Coronary artery (tissue), 2 donors: Measurements from ENCODE around the gene TSEN34.
"Not testable (repeated sequence)": the region's sequence is repeated elsewhere in the genome, so short reads cannot be mapped to it uniquely, and the experiment has no call there.

ENCODE experiments used
- DNase-seq: peaks from one replicate; pipeline ENCODE4 v3.0.0-alpha.2; 2017; ENCODE audit warnings: low spot score
- H3K27ac ChIP-seq, 2 donors: fragments of 200-600 bp; sonication (generic); one replicate each; pipeline ENCODE4 v1.5.1; 2016 to 2019
- H3K4me3 ChIP-seq: fragments of 200-600 bp; sonication (generic); 2 replicates; pipeline ENCODE4 v1.5.1; 2016; ENCODE audit warnings: mild to moderate bottlenecking, moderate library complexity
- TF ChIP-seq, protein P1 (sequence below): fragments of 200-600 bp; sonication (generic); IDR thresholded peaks from one replicate; pipeline ENCODE4 v1.5.1; 2019; ENCODE audit warnings: antibody characterized with exemption

TSEN34 gene

DNA sequence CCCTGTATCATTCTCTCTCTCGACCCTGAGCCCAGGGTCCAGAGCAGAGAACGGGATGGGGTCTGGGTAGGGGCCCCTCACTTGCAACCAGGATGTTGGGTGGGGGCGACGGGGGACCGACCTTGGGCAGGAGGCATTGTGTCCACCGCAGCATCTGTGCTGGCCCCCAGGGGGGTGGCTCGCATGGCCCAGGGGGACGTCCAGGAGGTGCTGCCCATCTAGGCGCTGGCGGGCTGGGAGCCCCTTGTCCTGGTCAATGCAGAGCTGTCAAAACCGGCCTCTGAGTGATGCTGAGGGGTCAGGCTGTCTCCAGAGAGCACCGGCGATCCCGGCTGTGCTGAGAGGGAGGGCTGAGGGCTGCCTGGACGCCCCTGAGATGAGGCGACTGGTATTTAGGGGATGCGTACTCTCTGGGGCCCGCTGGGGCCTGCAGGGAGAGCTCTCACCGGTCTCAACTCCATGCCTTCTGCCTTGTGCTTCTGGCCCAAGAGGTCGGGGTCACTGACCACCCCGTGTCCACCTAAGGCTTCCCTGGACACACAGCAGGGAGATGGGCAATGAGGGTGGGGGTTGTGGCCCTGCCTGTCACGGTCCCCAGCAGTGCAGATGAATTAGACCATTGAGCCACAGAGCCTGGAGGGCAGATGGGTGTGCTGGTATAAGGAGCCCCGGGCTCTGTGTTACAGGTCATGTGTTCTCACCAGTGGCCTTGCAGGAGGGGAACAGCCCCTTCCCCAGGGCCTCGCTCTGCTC lies 18.1 kb downstream of the TSEN34 start:
- Histone ChIP-seq H3K27ac (peak overlapping the region; percentile 69 to 82), H3K4me3 (peak overlapping the region; percentile 25)
- DNase-seq, result no peak
- TF ChIP-seq, protein P1, sequence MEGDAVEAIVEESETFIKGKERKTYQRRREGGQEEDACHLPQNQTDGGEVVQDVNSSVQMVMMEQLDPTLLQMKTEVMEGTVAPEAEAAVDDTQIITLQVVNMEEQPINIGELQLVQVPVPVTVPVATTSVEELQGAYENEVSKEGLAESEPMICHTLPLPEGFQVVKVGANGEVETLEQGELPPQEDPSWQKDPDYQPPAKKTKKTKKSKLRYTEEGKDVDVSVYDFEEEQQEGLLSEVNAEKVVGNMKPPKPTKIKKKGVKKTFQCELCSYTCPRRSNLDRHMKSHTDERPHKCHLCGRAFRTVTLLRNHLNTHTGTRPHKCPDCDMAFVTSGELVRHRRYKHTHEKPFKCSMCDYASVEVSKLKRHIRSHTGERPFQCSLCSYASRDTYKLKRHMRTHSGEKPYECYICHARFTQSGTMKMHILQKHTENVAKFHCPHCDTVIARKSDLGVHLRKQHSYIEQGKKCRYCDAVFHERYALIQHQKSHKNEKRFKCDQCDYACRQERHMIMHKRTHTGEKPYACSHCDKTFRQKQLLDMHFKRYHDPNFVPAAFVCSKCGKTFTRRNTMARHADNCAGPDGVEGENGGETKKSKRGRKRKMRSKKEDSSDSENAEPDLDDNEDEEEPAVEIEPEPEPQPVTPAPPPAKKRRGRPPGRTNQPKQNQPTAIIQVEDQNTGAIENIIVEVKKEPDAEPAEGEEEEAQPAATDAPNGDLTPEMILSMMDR, result no peak

DNA sequence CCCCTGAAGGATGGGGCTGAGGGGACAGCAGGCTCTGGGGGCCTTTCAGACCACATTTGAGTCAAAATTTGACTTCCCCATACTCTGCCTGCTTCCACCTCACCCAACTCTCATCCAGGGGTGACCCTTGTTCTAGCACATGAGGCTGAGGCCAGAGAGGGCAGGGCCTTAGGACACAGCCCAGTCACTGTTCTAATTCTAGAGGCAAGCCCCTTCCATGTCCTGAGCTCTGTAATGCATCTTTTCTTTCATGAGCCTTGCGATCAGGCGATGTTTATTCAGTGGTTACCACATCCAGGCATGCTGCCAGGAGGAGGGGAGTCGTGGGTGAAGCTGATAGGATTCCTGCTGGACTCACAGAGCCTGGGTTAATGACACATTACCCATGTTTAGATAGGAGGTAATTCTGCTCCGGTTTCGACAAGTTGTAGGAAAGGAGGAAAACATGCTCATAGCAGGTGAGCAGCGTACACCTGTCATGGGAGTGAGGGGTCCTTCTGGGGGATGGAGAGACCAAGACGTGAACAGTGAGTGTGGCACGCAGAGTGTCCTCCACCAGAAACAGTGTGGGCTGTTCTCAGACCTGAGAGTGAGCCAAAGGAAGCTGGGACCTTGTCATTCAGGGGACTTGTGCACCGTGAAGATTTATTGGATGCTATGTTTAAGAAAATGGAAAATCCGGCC lies 18.8 kb downstream of the TSEN34 start:
- no peak for DNase-seq
- TF ChIP-seq, protein P1, result no peak
- peak overlapping the region; percentile 25 for H3K4me3 ChIP-seq
- H3K27ac ChIP-seq, result peak overlapping the region; percentile 69 to 82

DNA sequence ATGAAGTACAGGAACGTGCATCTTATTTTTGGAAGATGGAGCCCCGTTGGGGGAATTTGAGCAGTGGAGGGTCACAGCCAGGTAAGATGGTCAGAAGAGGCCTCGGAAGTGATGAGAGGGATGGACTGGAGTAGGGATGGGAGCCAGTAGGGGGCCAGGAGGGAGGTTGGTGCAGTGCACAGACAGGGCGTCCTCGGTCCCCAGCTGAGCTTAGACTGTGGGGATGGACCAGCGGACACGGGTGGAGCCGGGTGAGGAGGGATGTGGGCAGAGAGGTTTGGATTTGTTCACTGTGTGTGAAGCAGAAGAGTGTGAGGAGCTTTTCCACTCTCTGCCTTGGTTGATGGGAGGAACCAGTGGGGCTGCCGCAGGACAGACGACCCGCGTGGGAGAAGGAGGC lies 20.1 kb downstream of the TSEN34 start:
- TF ChIP-seq, protein P1, result no peak
- Histone ChIP-seq H3K4me3 (no peak overlapping the region), H3K27ac (no peak overlapping the region)
- no peak for DNase-seq

DNA sequence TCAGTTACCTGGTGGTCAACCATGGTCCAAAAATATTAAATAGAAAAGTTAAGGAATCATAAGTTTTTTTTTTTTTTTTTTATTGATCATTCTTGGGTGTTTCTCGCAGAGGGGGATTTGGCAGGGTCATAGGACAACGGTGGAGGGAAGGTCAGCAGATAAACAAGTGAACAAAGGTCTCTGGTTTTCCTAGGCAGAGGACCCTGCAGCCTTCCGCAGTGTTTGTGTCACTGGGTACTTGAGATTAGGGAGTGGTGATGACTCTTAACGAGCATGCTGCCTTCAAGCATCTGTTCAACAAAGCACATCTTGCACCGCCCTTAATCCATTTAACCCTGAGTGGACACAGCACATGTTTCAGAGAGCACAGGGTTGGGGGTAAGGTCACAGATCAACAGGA lies 23.1 kb downstream of the TSEN34 start:
- H3K4me3 ChIP-seq, DNase-seq, H3K27ac ChIP-seq: not testable (repeated sequence)

DNA sequence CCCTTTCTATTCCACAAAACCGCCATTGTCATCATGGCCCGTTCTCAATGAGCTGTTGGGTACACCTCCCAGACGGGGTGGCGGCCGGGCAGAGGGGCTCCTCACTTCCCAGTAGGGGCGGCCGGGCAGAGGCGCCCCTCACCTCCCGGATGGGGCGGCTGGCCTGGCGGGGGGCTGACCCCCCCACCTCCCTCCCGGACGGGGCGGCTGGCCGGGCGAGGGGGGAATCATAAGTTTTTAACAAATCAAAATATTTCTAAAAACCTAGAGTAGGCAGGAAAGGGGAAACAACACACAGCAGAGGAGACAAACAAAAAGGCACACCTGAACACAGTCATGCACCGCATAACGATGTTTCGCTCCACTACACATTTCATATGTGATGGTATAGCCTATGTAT lies 23.6 kb downstream of the TSEN34 start:
- H3K4me3 ChIP-seq, H3K27ac ChIP-seq, DNase-seq: not testable (repeated sequence)

DNA sequence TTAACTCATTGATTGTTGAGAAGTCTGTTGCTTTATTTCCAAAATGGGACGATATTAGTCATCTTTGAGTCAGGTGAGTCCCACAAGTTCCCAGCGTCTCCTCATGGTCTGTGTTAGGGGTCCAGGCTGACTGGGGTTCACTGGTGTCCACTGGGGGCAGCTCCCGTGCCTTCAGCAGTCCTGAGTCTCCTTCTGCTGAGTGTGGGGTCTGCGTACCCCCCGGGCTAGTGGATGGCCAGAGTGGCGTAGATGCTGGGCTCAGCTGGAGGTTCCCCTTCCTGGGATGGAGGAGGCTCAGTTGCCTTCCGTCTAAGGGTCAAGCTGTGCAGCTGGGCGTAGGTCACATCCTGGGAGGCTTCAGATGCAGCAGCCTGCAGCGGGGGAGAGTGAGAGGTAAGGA lies 25.8 kb downstream of the TSEN34 start:
- DNase-seq, result no peak
- TF ChIP-seq, protein P1, result no peak
- no peak overlapping the region for H3K27ac ChIP-seq
- no peak overlapping the region for H3K4me3 ChIP-seq

DNA sequence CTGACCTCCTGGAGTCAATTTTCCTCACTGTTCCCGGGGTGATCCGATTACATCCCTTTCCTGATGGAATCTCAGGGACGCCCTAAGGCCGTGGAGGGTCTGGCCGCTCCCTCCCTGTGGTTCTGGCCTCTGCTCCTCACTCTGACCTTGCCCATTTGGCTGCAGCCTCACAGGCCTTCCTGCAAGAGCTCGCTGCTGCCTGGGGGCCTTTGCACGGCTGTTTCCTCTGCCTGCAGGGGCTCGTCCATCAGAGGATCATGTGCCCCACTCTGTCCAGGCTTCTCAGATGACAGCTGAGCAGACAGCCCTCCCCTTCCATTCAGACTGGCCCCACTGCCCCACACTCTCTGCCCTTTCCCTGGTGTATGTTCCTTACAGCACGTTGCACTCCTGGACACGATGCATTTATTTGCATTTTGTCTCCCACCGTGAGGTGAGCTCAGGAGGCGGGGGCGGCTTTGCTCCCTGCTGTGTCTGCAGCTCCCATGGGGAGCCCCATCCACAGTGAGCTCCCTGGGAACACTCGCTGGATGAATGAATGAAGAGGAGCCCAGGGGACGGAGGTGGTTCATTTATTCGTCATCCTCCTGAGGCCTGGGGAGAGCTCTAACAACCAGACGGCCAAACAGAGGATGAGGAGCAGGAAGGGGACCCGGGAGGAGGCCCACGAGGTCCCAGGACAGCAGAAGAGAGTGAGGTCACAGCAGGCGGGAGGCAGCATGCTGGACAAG lies 26.6 kb downstream of the TSEN34 start:
- not testable (repeated sequence) for DNase-seq, H3K4me3 ChIP-seq, H3K27ac ChIP-seq

DNA sequence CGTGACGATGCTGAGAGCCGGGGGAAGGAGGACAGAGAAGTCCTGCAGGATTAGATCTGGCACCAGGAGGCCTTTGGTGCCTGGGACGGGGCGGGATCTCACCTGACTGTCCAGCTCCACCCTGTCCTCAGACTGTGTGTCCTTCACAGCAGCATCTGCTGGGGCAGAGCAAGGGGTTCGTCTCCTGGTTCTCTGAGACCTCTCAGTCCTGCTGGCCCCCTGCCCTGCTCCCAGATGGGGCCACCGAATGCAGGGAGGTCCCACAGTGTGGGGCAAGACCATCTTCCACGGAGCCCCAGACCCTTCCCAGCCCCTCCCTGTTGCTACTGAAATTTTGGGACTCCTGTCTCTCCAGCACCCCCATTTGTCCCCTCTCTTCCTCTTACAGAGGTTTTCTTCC lies 27.2 kb downstream of the TSEN34 start:
- DNase-seq, result no peak
- H3K4me3 ChIP-seq, result no peak overlapping the region
- no peak overlapping the region for H3K27ac ChIP-seq
- TF ChIP-seq, protein P1, result no peak
